HG02943 (cell line): ENCODE measurements around the gene FCER1G.

Source experiments
- ATAC-seq: cut with Tn5 transposase; IDR thresholded peaks from one replicate; pipeline ENCODE4 v1.9.1; 2021; ENCODE audit warnings: mild to moderate bottlenecking, low read depth, moderate library complexity; ENCODE audit not compliant: unreplicated experiment

FCER1G gene

GRCh38 chr1:161215076-161215475 is at the start of gene FCER1G:
Gene FCER1G, plus strand, starts transcription at chr1:161215295. Its CDS starts 27 bp downstream, at chr1:161215322.
- no peak for ATAC-seq

- peak; percentile 94 for ATAC-seq
Observed at GRCh38 chr1:161165742-161166668, 49.1 kb upstream of the FCER1G start, which contains the start of gene PPOX. Gene PPOX, plus strand, starts transcription at chr1:161166426. Its CDS starts 422 bp downstream, at chr1:161166848.

- no peak for ATAC-seq
Observed at GRCh38 chr1:161166669-161167548, 48.2 kb upstream of the FCER1G start.

- ATAC-seq: no peak
Observed at GRCh38 chr1:161168906-161169305, 46.2 kb upstream of the FCER1G start.

- ATAC-seq: no peak
Observed at GRCh38 chr1:161171191-161171590, 43.9 kb upstream of the FCER1G start.

- ATAC-seq: no peak
Observed at GRCh38 chr1:161171696-161172095, 43.4 kb upstream of the FCER1G start.

GRCh38 chr1:161172349-161172748 is 42.7 kb upstream of the FCER1G start:
- ATAC-seq: no peak

- no peak for ATAC-seq
Observed at GRCh38 chr1:161172776-161173376, 42.2 kb upstream of the FCER1G start.

- ATAC-seq: no peak
Observed at GRCh38 chr1:161173711-161174110, 41.4 kb upstream of the FCER1G start.

- ATAC-seq: no peak
Observed at GRCh38 chr1:161174911-161175310, 40.2 kb upstream of the FCER1G start.

GRCh38 chr1:161175771-161176453 is 39.2 kb upstream of the FCER1G start:
- ATAC-seq: no peak

- ATAC-seq: no peak
Observed at GRCh38 chr1:161176468-161177111, 38.5 kb upstream of the FCER1G start.

- ATAC-seq: peak; percentile 67
Observed at GRCh38 chr1:161177112-161177935, 37.8 kb upstream of the FCER1G start, which contains the start of gene B4GALT3. Gene B4GALT3, minus strand, starts transcription at chr1:161177507. Its CDS starts 1,447 bp downstream, at chr1:161176060.

GRCh38 chr1:161177936-161178244 is 37.2 kb upstream of the FCER1G start:
- ATAC-seq: no peak

- ATAC-seq: no peak
Observed at GRCh38 chr1:161179698-161180097, 35.4 kb upstream of the FCER1G start.

- no peak for ATAC-seq
Observed at GRCh38 chr1:161180639-161181038, 34.5 kb upstream of the FCER1G start.

GRCh38 chr1:161182214-161182613 is 32.9 kb upstream of the FCER1G start:
- ATAC-seq: no peak

GRCh38 chr1:161185282-161185682 is 29.8 kb upstream of the FCER1G start:
- ATAC-seq: peak; percentile 68
